GM12878 (cell line): ENCODE measurements around the gene OR5H6. TPM values are rescaled to one million over a fixed set of nuclear protein-coding genes. Genes with fewer than 3 reads are reported as not detected.
A peak's percentile ranks its signal among the peaks of the same experiment; 100 is the strongest.

Experiments used
- ATAC-seq: fragments of 200-7000 bp; cut with Tn5 transposase; 3 replicates; pipeline ENCODE4 v1.9.1; 2020; ENCODE audit warnings: mild to moderate bottlenecking, moderate library complexity
- BruUV-seq: library from RNA; stranded (reverse); fragments of 400-500 nt; replicated peaks from 2 replicates; lab custom pipeline; 2021; lab: Mats Ljungman, UMichigan
- CTCF ChIA-PET: fragments of 300-600 bp; sonication (Branson Sonifier 250); formaldehyde crosslinking; extraction: SDS; loops from one replicate; lab custom pipeline; 2021; ENCODE audit warnings: inconsistent platforms; lab: Yijun Ruan, JAX
- POLR2A ChIA-PET: fragments of 350-600 bp; formaldehyde crosslinking; extraction: SDS; loops from one replicate; lab custom pipeline; 2021; ENCODE audit warnings: inconsistent platforms; lab: Charles Lee
- RAD21 ChIA-PET: fragments of 300-600 bp; sonication (Branson Sonifier 250); formaldehyde crosslinking; loops from one replicate; lab custom pipeline; 2023; ENCODE audit warnings: antibody characterized with exemption; ENCODE audit not compliant: unreplicated experiment; lab: Charles Lee
- SMC1A ChIA-PET: fragments of 300-600 bp; sonication (Branson Sonifier 250); formaldehyde crosslinking; loops from one replicate; lab custom pipeline; 2023; ENCODE audit not compliant: unreplicated experiment, uncharacterized antibody; lab: Charles Lee
- DNase-seq: peaks from one replicate; pipeline ENCODE4 v3.0.0-alpha.2; 2011; ENCODE audit warnings: low read depth, low spot score
- FAIRE-seq: peaks from 3 replicates; lab custom pipeline; 2011; peaks lifted over from hg19 to GRCh38; lab: Jason Lieb, UNC
- H2AFZ ChIP-seq: 2 replicates; pipeline ENCODE4 v1.6.0; 2011; ENCODE audit warnings: low read depth, low read length, control low read depth; ENCODE audit not compliant: control insufficient read depth
- H3K27ac ChIP-seq: 2 replicates; pipeline ENCODE4 v1.5.1; 2011; ENCODE audit warnings: control low read depth; ENCODE audit not compliant: control insufficient read depth, insufficient read depth
- H3K27me3 ChIP-seq, 2 experiments: replicated peaks in 1 of 2; 2 replicates each; pipeline versions ENCODE4 v1.6.0 to v1.6.1; 2011; ENCODE audit warnings: low read length in 1 of 2; ENCODE audit not compliant: control insufficient read depth in 2 of 2, insufficient read depth in 2 of 2
- H3K36me3 ChIP-seq, 2 experiments: 2 replicates each; pipeline ENCODE4 v1.5.1; 2011; ENCODE audit warnings: low read length in 1 of 2; ENCODE audit not compliant: control insufficient read depth in 2 of 2, insufficient read depth in 2 of 2
- H3K4me1 ChIP-seq: 2 replicates; pipeline ENCODE4 v1.6.1; 2011; ENCODE audit warnings: mild to moderate bottlenecking, low read length, moderate library complexity, mixed read lengths; ENCODE audit not compliant: control insufficient read depth, insufficient read depth
- H3K4me2 ChIP-seq: 2 replicates; pipeline ENCODE4 v1.6.0; 2011; ENCODE audit warnings: control low read depth; ENCODE audit not compliant: control insufficient read depth, insufficient read depth
- H3K4me3 ChIP-seq: fragments of 200-600 bp; sonication (generic); 2 replicates; pipeline ENCODE4 v1.5.1; 2016
- H3K79me2 ChIP-seq: 2 replicates; pipeline ENCODE4 v1.6.0; 2011; ENCODE audit warnings: low read length; ENCODE audit not compliant: control insufficient read depth, insufficient read depth
- H3K9ac ChIP-seq: 2 replicates; pipeline ENCODE4 v1.8.0; 2011; ENCODE audit warnings: low read length, control low read depth, mixed read lengths; ENCODE audit not compliant: control insufficient read depth, insufficient read depth
- H3K9me3 ChIP-seq: replicated peaks from 3 replicates; pipeline ENCODE4 v1.5.1; 2011; ENCODE audit warnings: mild to moderate bottlenecking, low read length; ENCODE audit not compliant: control insufficient read depth, insufficient read depth
- H4K20me1 ChIP-seq: 2 replicates; pipeline ENCODE4 v1.6.0; 2011; ENCODE audit not compliant: control insufficient read depth, insufficient read depth
- ATF7 ChIP-seq: fragments of 450-650 bp; IDR thresholded peaks from 2 replicates; pipeline ENCODE4 v1.6.1; 2016; ENCODE audit warnings: low read depth, mild to moderate bottlenecking
- BCL11A ChIP-seq: IDR thresholded peaks from 2 replicates; pipeline ENCODE4 v1.6.1; 2011; ENCODE audit warnings: low read depth, low read length
- BMI1 ChIP-seq: fragments of 450-650 bp; IDR thresholded peaks from 2 replicates; pipeline ENCODE4 v1.6.1; 2016; ENCODE audit warnings: mild to moderate bottlenecking, moderate library complexity, borderline replicate concordance
- CHD2 ChIP-seq: IDR thresholded peaks from 2 replicates; pipeline ENCODE4 v1.6.1; 2011; ENCODE audit warnings: low read depth, low read length, improper control_type of control experiment, borderline replicate concordance
- CHD4 ChIP-seq: fragments of 200-600 bp; sonication (generic); IDR thresholded peaks from 2 replicates; pipeline ENCODE4 v1.6.1; 2016; ENCODE audit warnings: mild to moderate bottlenecking
- MTA2 ChIP-seq: fragments of 450-650 bp; IDR thresholded peaks from 2 replicates; pipeline ENCODE4 v1.6.1; 2016; ENCODE audit warnings: low read depth, mild to moderate bottlenecking, moderate library complexity
- NBN ChIP-seq: fragments of 450-650 bp; IDR thresholded peaks from 2 replicates; pipeline ENCODE4 v1.6.1; 2016
- PKNOX1 ChIP-seq: fragments of 450-650 bp; IDR thresholded peaks from 2 replicates; pipeline ENCODE4 v1.6.1; 2016; ENCODE audit warnings: mild to moderate bottlenecking
- SMAD1 ChIP-seq: fragments of 450-650 bp; IDR thresholded peaks from 2 replicates; pipeline ENCODE4 v1.6.1; 2018; ENCODE audit warnings: mild to moderate bottlenecking, low read depth; ENCODE audit not compliant: partially characterized antibody
- TCF3 ChIP-seq: IDR thresholded peaks from 2 replicates; pipeline ENCODE4 v1.6.1; 2012; ENCODE audit warnings: low read depth, mild to moderate bottlenecking, low read length, borderline replicate concordance; ENCODE audit not compliant: insufficient read depth
- YY1 ChIP-seq: IDR thresholded peaks from 2 replicates; pipeline ENCODE4 v1.6.1; 2011; ENCODE audit warnings: low read depth, mild to moderate bottlenecking, low read length
- ZNF24 ChIP-seq: fragments of 450-650 bp; IDR thresholded peaks from 2 replicates; pipeline ENCODE4 v1.6.1; 2017; ENCODE audit warnings: antibody characterized with exemption, mild to moderate bottlenecking
- ZNF384 ChIP-seq: IDR thresholded peaks from 2 replicates; pipeline ENCODE4 v1.6.1; 2012; ENCODE audit warnings: low read depth, mild to moderate bottlenecking, low read length, improper control_type of control experiment, borderline replicate concordance
- WGBS: methylation state at CpG from one replicate; pipeline ENCODE4 v1.1.6; 2016; ENCODE audit warnings: low lambda C conversion rate; ENCODE audit not compliant: insufficient replicate concordance, insufficient coverage; ENCODE audit errors: missing lambda C conversion rate; 5-methylcytosine and 5-hydroxymethylcytosine counted together
- in situ Hi-C: fragments of 300-500 bp; cut with MboI; formaldehyde crosslinking; loops from 9 replicates; pipeline ENCODE4 v1.14.3; 2018; ENCODE audit warnings: mixed read lengths
- intact Hi-C: fragments of 100-400 bp; cut with micrococcal nuclease; formaldehyde crosslinking; loops from one replicate; pipeline ENCODE4 v1.14.2; 2022; ENCODE audit not compliant: unreplicated experiment
- polyA plus RNA-seq, 11 experiments: library from polyadenylated mRNA; depleted of rRNA in 4 of 11; unstranded in 6 of 11; stranded (reverse) in 5 of 11; fragments of >200 nt; fragmentation: Nextera tagmentation in 4 of 11; fragmentation: Illumina TruSeq in 1 of 11; extraction: Ambion mirVana in 4 of 11; extraction: Trizol in 1 of 11; gene quantifications; 1 replicate in 1 of 11; 2 replicates in 10 of 11; pipeline versions ENCODE4 v1.2.1 to v1.2.3, GENCODE V29; 2011 to 2016; ENCODE audit warnings: inconsistent platforms in 2 of 11, missing spikeins in 2 of 11, low read depth in 1 of 11
- total RNA-seq, 4 experiments: library from RNA; depleted of rRNA in 3 of 4; stranded (reverse); fragments of >200 nt in 3 of 4; fragmentation: Illumina TruSeq in 1 of 4; extraction: Trizol in 1 of 4; gene quantifications; 2 replicates each; pipeline versions ENCODE4 v1.2.1 to v1.2.3, GENCODE V29; 2013 to 2021

OR5H6 gene
- total and polyA plus RNA-seq, 10 of the 15 experiments (the other 5 are each of a cell fraction or from before 2014, with no cell fraction given), result 1.2 TPM; not detected in 9

- TF ChIP-seq YY1 (no peak), SMAD1 (no peak), MTA2 (peak; percentile 73; the same call in 1 of the 2 replicates), ATF7 (peak; percentile 60), PKNOX1 (peak; percentile 50), BCL11A (0 out of 2 replicates have a peak, but pooled peaks have one; percentile 21), ZNF384 (peak; percentile 95), TCF3 (no peak), ZNF24 (no peak), CHD2 (no peak), BMI1 (no peak), CHD4 (no peak), NBN (peak; percentile 18; the same call in 1 of the 2 replicates)
- TF ChIP-seq, all 136 proteins: peak for 6
- ChIA-PET RAD21 (interaction anchor here (0.6 to 0.8 kb wide), 4 partner anchors 291 to 507 kb away, joined by 3 read pairs; no protein-coding TSS in a partner anchor), POLR2A (interaction anchor here (0.7 to 1.0 kb wide), 2 partner anchors 9 to 380 kb away, joined by 3 to 6 read pairs; no protein-coding TSS in a partner anchor), SMC1A (interaction anchor here (0.7 kb wide), 1 partner anchor 340 kb away, joined by 3 read pairs; no protein-coding TSS in a partner anchor), CTCF (interaction anchor here (1.0 to 1.4 kb wide), 2 partner anchors 97 to 340 kb away, joined by 3 to 4 read pairs; no protein-coding TSS in a partner anchor)
- no peaks in the 10 kb centered on the region for H3K36me3 ChIP-seq
- ATAC-seq (peak; percentile 59), FAIRE-seq (no peak), DNase-seq (no peak)
- no peak overlapping the region for H3K4me2 ChIP-seq
- H2AFZ ChIP-seq, result no peak overlapping the region
- no peak overlapping the region for H3K4me3 ChIP-seq
- H3K9ac ChIP-seq, result no peak overlapping the region
- H3K27me3 ChIP-seq, result no peaks in the 10 kb centered on the region
- no peaks in the 10 kb centered on the region for H4K20me1 ChIP-seq
- no peaks in the 10 kb centered on the region for H3K79me2 ChIP-seq
- H3K9me3 ChIP-seq, result no peaks in the 10 kb centered on the region; the same call in 1 of the 3 replicates
- no peak overlapping the region for H3K27ac ChIP-seq
- BruUV-seq, result no TSS peak
- intact Hi-C loops, result loop anchor here (5.0 to 10.0 kb wide), 3 partner anchors 95 to 362 kb away; partner anchors contain the start of gene CPOX
- WGBS, result 0% methylated on average over 2 of the region's 2 CpGs
- in situ Hi-C loops, result no loop called here
- no peaks in the 10 kb centered on the region for H3K4me1 ChIP-seq
Observed at GRCh38 chr3:98232489-98232888, 31.6 kb upstream of the OR5H6 start.
